C1 segment of cervical spinal cord (tissue), 14 donors: ENCODE results near the gene CEP192.
A peak's percentile ranks its signal among the peaks of the same experiment; 100 is the strongest.
"Not testable (repeated sequence)": the region's sequence is repeated elsewhere in the genome, so short reads cannot be mapped to it uniquely, and the experiment has no call there.

Experiments used
- DNase-seq, 14 donors: peaks; one replicate each; lab custom pipeline; 2025; lab: John Stamatoyannopoulos, UW

The CEP192 gene

DNA sequence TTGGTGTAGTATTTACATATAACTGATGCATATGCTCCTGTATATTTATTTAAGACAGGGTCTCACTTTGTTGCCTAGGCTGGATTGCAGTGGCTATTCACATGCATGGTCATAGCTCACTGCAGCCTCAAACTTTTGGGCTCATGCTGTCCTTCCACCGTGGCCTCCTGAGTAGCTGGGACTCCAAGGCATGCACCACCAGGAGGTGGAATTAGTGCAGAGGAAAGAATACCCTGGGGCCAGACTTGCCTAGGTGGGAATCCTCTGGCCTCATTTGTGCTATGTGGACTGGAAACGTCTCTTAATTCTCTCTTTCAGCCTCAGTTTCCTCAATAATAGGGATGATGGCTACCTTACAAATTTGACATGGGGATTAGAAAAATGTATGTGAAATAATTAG, 2.3 kb downstream of the CEP192 start:
- no peak for DNase-seq

DNA sequence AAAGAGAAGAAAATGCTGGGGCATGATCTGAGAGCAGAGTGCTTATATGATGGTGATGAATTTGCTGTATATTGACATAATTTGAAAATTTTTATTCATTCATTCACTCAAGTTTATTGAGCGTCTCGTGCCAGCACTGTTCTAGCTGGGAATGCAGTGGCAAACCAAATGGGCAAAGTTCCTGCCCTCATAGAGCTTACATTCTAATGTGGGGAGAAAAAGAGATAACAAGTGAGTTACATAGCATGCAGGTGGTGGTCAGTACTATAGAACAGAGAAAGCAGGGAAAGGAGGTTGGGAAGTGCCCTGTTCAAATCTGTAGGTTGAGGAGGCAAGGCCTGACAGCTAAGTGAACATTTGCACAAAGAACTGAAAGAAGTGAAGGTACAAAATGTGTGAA, 4.3 kb downstream of the CEP192 start:
- DNase-seq, result no peak

DNA sequence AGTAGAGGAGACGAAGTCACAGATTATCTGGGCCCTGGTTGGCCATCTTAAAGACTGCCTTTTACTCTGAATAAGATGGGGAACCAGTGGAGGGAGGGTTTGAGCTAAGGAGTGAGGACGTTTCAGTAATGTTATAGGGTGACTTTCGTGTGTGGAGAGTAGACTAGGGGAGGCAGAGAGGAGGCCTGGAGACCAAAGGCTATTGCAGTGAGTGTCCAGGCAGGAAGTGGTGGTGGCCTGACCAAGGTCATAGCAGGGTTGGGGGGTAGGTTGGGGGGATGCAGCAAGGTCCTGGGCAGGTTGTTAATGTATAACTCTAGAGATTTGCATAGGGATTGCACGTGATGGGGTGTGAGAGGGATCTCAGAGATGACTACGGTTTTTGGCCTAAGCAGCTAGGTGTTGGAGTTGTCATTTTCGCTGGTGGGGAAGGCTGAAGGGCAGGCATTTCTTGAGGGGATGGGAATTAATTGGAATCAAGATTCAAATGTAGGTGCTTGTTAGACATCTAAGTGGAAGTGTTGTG, 4.9 kb downstream of the CEP192 start:
- no peak for DNase-seq

DNA sequence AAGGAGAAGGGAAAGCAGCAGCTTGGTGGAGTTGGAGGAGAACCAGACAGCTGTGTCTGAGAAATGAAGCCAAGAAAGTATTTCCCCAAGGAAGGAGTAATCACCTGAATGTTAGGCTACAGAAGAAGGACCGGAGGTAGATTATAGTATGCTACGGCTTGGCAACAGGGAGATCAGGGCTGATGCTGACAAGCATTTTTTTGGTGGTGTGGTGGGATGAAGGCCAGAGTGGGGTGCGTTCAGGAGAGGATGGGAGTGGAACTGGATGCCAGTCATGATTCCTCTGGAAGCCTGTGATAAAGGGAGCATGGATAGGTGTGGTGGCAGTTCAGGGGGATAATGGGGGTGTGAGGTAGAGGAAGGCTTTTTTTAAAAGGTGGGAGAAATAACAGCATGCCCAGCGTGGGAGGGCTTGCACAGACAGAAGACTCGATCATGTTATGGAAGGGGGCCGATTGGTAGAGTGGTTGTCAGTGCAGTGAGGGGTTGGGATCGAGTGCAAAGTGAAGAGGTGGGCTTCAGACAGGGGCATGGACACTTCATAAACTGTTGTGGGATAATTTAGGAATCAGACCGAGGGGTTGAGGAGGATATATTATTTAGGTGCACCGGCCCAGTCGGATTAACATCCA, 5.6 kb downstream of the CEP192 start:
- no peak for DNase-seq

DNA sequence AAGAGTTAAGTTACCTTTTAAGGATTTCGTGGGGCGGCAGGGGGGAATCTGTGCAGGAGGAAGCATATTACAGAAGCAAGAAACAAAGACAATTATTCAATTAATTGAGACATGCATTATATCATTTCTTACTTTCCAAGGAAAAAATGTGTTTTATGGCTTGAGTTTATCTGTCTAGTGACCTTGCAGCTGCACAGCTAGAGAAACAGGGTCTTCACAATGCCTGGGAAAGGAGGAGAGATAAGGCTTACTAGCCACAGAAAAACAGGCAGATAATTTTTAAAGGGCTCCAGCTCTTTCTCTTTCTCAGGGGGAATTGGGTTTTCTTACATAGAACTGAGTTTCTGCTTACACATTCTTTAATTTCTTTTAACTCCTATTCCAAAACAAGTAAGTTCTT, 6.2 kb downstream of the CEP192 start:
- not testable (repeated sequence) for DNase-seq

DNA sequence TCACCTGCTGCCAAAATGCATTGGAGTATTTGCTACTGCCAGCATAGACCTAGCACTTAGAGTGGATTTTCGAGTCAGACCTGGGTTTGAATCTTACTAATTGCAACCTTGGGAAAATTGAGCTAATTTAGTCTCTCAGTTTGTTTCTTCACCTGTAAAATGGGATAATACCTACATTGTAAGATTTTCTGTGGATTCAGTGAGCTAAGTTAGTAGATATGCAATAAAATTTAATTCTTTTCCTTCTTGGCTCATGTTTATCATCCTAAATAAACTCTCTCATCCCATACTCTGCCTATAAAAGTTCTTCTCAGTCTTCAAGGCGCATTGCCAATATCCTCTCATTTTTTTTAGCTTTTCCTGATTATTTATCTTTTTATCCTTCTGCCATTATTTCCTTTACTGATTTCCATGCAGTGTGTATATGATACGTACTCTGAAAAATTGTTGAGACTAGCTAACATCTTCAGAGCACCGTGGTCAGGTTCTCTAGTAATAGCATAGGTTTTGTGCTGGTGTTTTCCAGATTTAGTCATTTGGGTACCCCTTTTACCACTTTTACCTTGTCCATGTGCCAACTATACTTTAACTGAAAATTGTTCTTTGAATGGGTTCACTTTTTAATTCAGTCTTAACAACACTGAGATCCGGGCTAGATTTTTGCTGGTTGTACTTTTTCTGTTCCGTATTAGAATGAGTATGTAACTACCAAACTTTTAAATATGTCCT, 7.3 kb downstream of the CEP192 start:
- no peak for DNase-seq

DNA sequence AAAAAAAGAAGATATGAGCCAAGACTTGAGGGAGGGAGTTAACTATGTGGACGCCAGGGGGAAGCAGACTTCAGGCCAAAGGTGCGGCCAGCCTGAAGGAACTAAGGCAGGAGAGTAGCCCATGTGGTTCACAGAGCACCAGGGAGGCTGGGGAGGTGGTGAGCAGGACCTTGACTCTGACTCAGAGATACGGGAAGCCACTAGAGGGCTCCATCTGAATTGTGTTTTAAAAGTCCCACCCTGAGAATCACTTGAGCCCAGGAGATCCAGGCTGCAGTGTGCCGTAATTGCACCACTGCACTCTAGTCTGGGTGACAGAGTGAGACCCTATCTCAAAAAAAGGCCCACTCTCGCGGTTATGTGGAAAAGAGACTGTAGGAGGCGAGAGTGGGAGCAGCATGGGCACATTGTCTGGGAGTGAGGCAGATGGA, 12.3 kb downstream of the CEP192 start:
- no peak for DNase-seq

DNA sequence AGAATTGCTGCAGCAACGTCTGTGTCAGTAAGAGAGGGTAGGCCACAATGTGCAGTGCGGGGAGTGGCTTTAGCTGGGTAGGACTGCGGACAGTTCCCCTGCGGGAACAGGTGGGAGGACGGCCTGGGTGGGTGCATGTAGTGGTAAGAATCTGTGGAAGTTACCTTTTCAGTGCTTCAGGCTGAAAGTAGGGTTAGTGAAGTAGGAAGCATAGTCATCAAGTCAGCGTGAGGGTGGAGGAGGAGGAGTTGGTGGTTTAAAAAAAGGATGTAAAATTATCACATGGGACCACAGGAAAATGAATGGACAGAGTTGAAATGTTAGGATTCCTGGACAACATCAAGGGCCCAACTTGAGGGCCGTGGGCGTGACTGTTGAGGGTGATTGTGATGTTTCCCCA, 13.2 kb downstream of the CEP192 start:
- DNase-seq, result no peak

DNA sequence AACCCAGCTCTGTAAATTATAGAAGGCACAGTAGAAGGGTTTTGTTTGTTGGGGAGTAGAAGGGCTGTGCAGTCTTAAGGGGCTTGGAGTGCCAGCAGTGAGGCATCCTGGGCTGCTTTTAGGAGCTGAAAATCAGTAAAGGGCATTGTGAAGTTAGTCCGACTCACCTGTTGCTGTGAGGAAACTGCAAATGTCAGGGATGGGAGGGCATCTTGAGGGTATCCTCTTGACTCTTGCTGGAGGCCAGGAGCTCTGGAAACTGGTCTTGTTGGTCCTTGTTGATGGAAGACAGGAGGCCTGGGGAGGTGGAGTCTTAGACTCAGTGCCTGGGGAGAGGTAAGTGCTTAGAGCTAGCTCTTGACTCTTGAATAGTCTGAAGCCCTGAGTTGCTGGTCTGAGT, 14.1 kb downstream of the CEP192 start:
- no peak for DNase-seq

DNA sequence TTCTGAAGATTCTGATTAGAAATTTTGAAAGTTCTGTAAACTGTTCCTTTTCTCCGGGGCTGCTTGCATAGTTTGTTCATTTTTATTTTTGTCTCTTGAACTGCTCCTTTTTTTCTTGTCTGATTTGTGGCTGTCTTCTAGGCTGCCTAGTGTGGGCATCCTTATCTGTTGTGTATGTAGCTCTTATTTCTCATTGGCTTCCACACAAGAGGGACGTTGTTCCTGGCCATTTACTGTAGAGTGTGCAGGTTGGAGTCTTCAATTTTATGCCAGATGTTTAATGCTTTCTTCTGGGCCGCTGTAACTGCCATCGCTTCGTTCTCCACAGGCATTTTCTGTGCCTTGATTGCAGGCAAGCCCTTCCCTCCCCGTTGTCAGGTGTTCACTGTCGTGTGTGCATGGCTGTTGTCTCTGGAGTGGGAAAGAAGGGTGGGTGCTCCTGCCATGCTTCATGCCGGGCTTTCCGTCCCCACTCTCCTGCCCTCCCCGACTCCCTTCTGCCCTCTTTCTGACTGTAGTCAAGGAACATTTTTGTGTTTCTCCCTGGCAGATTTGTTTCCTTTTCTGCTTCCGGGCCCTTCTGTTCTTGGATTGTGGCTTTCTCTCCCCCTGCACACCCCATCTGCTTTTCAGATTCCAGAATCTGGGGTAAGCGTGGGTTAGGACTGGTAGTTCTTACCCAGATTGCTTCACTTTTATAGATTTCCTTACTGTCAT, 15.5 kb downstream of the CEP192 start:
- peak in 2 of 14 donors; percentile 2 to 5 for DNase-seq

DNA sequence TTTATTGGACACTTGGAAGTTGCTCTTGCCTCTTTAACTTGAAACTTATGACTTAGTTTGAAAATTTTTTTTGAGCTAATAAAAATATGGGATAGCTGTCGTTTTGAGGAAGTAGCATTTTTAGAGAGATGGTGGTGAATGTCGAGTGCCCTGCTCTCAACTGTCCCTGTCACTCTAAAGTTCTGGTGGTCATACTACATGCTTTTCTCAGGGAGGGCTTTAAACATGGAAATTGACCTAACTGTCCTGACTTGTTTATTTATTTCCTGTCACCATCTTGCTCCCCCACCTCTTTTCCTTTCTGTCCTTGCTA, 16.0 kb downstream of the CEP192 start:
- no peak for DNase-seq

DNA sequence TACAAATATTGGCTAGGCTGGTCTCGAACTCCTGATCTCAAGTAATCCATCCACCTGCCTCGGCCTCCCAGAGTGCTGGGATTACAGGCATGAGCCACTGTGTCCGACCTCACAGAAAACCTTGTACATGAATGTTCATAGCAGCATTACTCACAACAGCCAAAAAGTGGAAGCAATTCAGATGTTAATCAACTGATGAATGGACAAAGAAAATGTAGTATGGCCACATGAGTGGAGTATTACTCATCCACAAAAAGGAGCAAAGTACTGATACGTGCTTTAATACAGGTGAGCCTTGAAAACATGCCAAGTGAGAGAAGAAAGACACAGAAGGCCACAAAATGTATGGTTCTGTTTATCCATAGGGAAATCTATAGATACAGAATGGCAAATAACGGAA, 20.6 kb downstream of the CEP192 start:
- DNase-seq, result no peak

DNA sequence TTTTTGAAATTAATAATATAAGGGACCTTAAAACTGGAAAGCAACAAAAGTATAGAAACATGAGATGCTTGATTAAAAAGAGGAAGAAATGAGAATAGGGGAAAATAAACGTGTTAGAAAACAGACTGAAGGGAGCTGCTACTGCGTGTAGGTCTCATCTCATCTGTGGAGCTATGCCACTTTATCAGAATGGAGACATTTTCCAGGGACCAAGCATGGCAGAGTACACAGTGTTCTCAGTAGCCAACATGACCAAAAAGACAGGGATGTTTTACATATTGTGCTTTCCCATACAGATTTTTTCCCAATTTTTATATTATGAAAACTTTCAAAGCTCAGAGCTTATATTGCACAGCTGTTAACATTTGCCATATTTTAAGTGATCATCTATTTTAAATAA, 23.1 kb downstream of the CEP192 start:
- DNase-seq, result no peak

DNA sequence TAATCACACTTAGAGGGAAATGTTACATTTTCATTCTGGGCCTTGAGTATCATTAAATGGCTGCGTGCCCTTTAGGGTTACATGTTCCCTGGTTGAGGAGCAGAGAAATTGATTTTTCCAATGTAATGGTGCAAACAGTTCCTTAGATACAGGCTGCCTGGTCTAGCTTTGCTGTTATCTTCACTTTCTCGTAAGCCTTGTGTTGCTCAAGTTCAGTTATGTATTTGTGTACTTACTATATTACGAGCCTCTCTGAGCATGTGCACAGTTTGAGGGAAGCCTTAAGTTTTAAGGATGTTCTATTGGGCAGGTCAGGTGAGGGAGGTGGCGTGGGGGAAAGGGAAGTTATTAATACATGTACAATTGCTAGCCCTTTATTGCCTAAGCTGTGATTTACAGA, 23.7 kb downstream of the CEP192 start:
- no peak for DNase-seq

DNA sequence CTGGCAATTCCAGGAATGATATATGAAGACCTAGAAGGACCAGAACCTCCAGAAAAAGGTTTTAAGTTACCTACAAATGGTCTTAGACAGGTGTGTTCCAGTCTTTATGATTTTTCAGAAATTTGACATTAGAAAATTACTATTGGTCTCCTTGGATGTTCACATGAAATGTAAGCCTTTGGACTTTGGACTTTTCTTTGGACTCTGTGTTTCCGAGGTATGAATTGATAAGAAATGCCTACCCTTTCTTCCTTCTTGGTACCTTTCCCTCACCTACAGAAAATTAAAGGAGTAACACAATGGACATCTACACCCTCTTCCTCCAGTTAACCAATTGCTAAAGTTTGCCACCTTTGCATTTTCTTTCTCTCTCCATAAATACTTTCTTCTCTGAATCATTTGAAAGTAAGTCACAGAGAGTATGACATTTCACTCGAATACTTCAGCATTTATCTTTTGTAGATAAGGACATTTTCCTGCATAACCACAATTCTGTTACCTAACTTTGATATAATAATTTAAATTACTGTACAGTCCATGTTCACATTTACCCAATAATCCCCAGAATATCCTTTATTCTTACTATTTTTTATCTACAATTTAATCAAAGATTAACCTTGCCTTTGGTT, 26.2 kb downstream of the CEP192 start:
- no peak for DNase-seq

DNA sequence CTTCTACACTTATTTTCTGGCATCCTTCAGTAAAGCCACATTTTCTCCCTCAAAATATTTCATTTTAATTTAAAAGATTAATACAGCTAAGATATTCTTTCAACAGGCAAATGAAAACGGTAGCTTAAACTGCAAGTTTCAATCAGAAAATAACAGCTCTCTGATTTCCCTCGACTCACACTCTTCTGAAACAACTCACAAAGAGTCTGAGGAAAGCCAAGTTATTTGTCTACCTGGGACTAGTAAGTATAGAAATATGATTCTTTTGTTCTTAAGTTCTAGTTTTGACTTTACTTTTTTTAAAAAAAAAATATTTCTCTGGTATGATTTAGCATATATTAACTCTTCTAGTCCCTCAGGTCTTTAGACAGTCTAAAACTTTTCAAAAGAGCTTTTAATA, 27.2 kb downstream of the CEP192 start:
- no peak for DNase-seq

DNA sequence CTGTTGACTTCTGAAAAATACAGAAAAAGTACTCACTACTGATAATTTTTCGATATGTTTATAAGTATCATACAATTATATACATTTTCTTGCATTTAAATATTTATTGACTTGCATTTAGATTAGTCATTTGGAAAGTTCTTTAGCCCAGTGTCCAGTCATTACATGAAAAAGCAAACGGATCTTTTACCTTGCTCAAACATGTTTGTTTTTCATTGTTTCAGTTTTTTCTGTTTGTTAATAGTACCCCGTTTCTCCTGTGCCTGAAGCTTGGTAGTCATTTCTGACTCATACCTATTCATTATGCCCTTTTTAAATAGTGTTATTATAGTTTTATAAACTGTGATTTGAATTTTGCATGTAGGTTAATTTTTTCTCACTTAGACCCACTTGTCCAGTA, 28.1 kb downstream of the CEP192 start:
- no peak for DNase-seq

DNA sequence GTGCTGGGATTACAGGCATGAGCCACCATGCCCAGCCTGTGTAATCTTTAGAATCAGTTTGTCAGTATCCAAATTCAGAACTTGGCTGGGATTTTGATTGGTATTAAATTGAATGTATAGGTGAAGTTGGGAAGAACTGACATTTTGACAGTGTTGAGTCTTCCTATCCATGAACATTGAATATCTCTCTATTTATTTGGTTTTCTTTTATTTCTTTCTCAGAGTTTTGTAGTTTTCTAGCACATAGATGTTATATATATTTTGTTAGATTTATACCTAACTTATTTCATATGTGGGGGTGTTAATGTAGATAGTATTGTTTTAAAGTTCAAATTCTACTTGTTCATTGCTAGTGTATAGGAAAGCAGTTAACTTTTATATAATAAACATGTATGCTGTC, 31.5 kb downstream of the CEP192 start:
- DNase-seq, result no peak

DNA sequence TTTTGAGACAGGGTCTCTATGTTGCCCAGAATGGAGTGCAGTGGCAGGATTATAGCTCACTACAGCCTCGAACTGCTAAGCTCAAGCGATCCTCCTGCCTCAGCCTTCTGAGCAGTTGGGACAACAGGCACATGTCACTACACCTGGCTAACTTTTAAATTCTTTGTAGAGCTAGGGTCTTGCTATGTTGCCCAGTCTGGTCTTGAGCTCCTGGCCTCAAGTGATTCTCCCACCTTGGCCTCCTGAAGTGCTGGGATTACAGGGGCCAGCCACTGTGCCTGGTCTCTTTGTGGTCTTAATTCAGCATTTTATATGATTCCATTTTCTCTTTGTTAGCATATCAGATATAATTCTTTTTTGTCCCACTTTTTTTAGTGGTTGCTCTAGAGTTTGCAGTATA, 34.1 kb downstream of the CEP192 start:
- no peak for DNase-seq

DNA sequence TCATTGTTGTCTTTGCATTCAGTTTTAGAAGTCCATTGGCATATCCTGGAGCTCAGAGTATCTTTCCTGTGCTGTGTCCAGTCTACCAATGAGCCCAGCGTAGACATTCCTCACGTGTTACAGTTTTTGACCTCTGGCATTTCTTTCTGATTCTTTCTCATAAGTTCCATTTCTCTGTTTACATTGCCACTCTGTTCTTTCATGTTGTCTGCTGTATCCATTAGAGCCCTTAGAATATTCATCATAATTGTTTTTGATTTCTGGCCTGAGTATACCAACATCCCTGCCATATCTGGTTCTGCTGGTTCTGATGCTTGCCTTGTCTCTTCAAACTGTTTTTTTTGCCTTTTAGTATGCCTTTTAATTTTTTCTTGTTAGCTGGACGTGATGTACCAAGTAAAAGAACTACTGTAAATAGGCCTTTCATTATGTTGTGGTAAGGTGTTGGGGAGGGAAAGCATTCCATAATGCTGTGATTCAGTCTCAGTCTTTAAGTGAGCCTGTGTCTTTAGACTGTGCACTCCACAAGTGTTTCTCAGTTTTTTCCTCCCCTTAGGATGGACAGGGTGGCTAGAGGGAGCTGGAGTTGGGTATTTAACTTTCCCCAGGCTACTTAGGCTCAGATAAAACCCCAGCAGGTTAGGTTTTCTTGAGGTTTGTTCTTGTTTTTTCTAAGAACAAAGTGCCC, 35.6 kb downstream of the CEP192 start:
- DNase-seq, result no peak

DNA sequence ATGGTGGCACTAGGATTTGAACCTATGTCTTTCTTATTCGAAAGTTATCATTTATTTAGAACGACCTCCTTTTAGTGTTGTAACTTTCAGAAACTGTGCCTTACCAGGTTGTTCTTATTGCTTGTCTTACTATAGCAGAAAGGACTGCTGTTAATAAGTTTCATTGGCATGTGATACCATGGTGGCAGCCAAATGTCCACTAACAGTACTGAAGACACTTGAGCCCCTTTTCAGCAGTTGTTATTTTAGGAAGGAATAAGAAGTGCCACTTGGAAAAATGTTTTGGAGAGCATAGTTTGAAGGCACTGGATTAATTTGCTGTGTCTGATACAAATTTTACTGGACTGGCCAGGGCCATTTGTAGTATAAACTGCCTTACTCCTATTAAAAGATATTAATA, 37.7 kb downstream of the CEP192 start:
- no peak for DNase-seq

DNA sequence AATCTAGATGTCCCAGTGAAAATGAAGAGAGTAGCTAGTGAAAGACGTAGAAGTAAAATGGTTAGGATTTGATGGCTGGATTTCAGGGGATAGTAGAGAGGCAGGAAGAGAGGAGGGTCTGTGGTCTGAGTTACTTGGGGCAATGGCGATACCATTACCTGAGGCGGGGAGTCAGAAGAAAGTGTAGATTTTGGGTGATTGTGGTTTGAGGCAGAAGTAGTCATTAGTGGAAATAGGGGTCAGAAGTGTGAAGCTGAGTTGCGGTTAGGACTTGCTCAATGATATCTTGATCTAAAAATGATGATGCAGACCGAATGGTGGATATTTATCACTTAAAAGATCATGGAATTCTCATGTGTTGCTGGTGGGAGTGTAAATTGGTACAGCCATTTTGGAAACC, 41.0 kb downstream of the CEP192 start:
- no peak for DNase-seq
